RWPE2 (cell line): ENCODE measurements around the gene ANKRD17.

ENCODE experiments used
- ATAC-seq: fragments of 200-7000 bp; cut with Tn5 transposase; 3 replicates; pipeline ENCODE4 v1.9.1; 2021; ENCODE audit warnings: low read depth
- DNase-seq: peaks from one replicate; pipeline ENCODE4 v3.0.0-alpha.2; 2020; ENCODE audit warnings: low spot score
- H3K27ac ChIP-seq: fragments of 450-650 bp; 2 replicates; pipeline ENCODE4 v1.5.1; 2017; ENCODE audit warnings: mild to moderate bottlenecking; ENCODE audit not compliant: poor library complexity, severe bottlenecking
- H3K27me3 ChIP-seq: fragments of 250-450 bp; sonication (Bioruptor Pico); 2 replicates; pipeline ENCODE4 v1.5.1; 2021; ENCODE audit warnings: mild to moderate bottlenecking, moderate library complexity; ENCODE audit not compliant: insufficient read depth, poor library complexity, severe bottlenecking
- H3K36me3 ChIP-seq: fragments of 250-450 bp; sonication (Bioruptor Pico); 2 replicates; pipeline ENCODE4 v1.5.1; 2020; ENCODE audit warnings: low read depth, mild to moderate bottlenecking, moderate library complexity
- H3K4me1 ChIP-seq: fragments of 250-450 bp; sonication (Bioruptor Pico); 2 replicates; pipeline ENCODE4 v1.5.1; 2021; ENCODE audit warnings: mild to moderate bottlenecking, moderate library complexity; ENCODE audit not compliant: insufficient read depth, poor library complexity, severe bottlenecking
- H3K4me3 ChIP-seq: fragments of 250-450 bp; sonication (Bioruptor Pico); 2 replicates; pipeline ENCODE4 v1.5.1; 2021; ENCODE audit warnings: mild to moderate bottlenecking, moderate library complexity; ENCODE audit not compliant: severe bottlenecking
- H3K9me3 ChIP-seq: fragments of 250-450 bp; sonication (Bioruptor Pico); 2 replicates; pipeline ENCODE4 v1.5.1; 2021; ENCODE audit warnings: mild to moderate bottlenecking, moderate library complexity; ENCODE audit not compliant: severe bottlenecking
- TF ChIP-seq, protein P1 (sequence below): fragments of 450-650 bp; IDR thresholded peaks from one replicate; pipeline ENCODE4 v1.5.1; 2017; ENCODE audit warnings: mild to moderate bottlenecking, moderate library complexity; ENCODE audit not compliant: poor library complexity, severe bottlenecking

ANKRD17 gene

DNA sequence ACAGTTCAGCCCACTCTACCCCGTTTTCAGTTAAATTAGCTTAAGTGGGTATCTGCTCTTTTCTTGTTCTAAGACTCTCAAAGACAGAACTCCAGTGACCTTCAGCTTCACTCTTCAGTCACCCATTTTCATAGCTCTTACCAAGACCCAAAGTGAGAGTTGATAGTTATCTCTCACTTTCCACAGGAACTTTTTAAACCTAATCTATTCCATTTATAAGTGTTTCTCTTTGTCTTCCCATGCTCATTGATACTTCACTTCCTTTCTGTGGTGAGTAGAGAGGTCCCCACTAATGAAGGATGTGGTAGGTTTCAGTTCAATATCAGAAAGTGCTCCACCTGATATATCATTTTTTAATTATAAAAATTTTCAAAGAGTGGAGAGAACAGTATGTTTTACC lies 222.5 kb downstream of the ANKRD17 start:
- no peak overlapping the region for H3K27ac ChIP-seq

DNA sequence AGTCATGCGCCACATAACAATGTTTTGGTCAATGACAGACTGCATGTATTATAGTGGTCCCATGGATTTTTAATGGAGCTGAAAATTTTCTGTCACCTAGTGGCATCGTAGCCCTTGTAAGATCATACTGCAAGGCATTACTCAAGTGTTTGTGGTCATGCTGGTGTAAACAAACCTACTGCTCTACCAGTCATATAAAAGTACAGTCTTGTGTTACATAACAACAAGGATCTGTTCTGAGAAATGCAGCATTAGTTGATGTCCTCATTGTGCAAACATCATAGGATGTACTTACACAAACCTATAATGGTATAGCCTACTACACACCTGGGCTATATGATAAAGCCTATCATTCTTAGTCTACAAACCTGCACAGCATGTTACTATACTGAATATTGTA lies 223.7 kb downstream of the ANKRD17 start:
- no peak overlapping the region for H3K4me3 ChIP-seq
- H3K27ac ChIP-seq = no peak overlapping the region
- no peaks in the 10 kb centered on the region for H3K4me1 ChIP-seq
- no peaks in the 10 kb centered on the region for H3K27me3 ChIP-seq
- ATAC-seq = no peak
- H3K36me3 ChIP-seq = no peaks in the 10 kb centered on the region
- no peak for DNase-seq
- H3K9me3 ChIP-seq = peaks cover 4% of the 10 kb centered on the region
- TF ChIP-seq, protein P1, sequence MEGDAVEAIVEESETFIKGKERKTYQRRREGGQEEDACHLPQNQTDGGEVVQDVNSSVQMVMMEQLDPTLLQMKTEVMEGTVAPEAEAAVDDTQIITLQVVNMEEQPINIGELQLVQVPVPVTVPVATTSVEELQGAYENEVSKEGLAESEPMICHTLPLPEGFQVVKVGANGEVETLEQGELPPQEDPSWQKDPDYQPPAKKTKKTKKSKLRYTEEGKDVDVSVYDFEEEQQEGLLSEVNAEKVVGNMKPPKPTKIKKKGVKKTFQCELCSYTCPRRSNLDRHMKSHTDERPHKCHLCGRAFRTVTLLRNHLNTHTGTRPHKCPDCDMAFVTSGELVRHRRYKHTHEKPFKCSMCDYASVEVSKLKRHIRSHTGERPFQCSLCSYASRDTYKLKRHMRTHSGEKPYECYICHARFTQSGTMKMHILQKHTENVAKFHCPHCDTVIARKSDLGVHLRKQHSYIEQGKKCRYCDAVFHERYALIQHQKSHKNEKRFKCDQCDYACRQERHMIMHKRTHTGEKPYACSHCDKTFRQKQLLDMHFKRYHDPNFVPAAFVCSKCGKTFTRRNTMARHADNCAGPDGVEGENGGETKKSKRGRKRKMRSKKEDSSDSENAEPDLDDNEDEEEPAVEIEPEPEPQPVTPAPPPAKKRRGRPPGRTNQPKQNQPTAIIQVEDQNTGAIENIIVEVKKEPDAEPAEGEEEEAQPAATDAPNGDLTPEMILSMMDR = no peak

More for the DNA sequence above, 222.5 kb downstream of the ANKRD17 start:
- Histone ChIP-seq H3K9me3 (peaks cover 4% of the 10 kb centered on the region), H3K4me3 (no peak overlapping the region), H3K36me3 (no peaks in the 10 kb centered on the region), H3K4me1 (no peaks in the 10 kb centered on the region), H3K27me3 (no peaks in the 10 kb centered on the region)
- TF ChIP-seq, protein P1 = no peak
- no peak for ATAC-seq
- DNase-seq = no peak

DNA sequence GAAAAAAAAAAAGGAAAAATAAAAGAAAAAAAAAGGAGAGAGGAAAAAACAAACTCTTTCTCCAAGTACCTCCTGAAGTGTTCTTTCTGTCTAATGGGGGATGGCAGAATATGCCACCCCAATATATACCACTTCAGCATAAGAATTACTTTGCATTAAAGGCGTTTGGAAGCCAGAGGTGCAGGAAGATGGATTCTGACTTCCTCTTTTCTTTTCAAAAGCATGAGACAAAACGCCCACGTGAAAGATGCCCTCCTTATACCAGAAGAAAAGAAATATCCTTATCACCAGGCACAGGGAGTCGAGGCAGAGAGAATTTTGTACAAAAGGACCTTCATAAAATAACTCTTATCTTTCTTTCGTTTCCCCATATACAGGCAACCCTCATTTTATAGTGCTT lies 230.0 kb downstream of the ANKRD17 start:
- Histone ChIP-seq H3K4me1 (no peaks in the 10 kb centered on the region), H3K27ac (no peak overlapping the region), H3K4me3 (no peak overlapping the region), H3K36me3 (no peaks in the 10 kb centered on the region), H3K27me3 (no peaks in the 10 kb centered on the region), H3K9me3 (no peaks in the 10 kb centered on the region)
- TF ChIP-seq, protein P1 = no peak
- DNase-seq (no peak), ATAC-seq (no peak)
